ENCODE data around the gene EIF3B. TPM values are rescaled to one million over a fixed set of nuclear protein-coding genes. Genes with fewer than 3 reads are reported as not detected.

EIF3B gene
- total and polyA plus RNA-seq, 9 of the 15 experiments (the other 6 are each of a cell fraction or from before 2014, with no cell fraction given) = 25.9 to 494 (median 357) TPM

GRCh38 chr7:2354186-2354938, at the start of gene EIF3B (continued):
- TF ChIP-seq SRSF3 (IDR thresholded peaks at IDR 0.05; ENCODE audit: insufficient read depth, low read length) (no peak), ZNF695 (CRISPR knock-in tag; IDR thresholded peaks at IDR 0.05) (no peak), CEBPB (tag; IDR thresholded peaks at IDR 0.05) (no peak), ZNF785 (CRISPR knock-in tag; IDR thresholded peaks at IDR 0.05) (no peak), MAFF (IDR thresholded peaks at IDR 0.05; ENCODE audit: low read length) (peak; percentile 67), HDAC6 (IDR thresholded peaks at IDR 0.05; ENCODE audit: low read depth, low read length) (no peak), NCOA1 (IDR thresholded peaks at IDR 0.05; ENCODE audit: low read depth) (no peak; the same call in 1 of the 2 replicates), ZBTB7A (IDR thresholded peaks at IDR 0.05; ENCODE audit: borderline replicate concordance, control insufficient read depth, low read depth, low read length) (0 out of 2 replicates have a peak, but pooled peaks have one; percentile 13), FOXP1 (CRISPR knock-in tag; IDR thresholded peaks at IDR 0.05) (peak; percentile 73), TSC22D4 (tag; IDR thresholded peaks at IDR 0.05) (no peak), SOX6 (IDR thresholded peaks at IDR 0.05) (no peak), ZC3H4 (CRISPR knock-in tag; IDR thresholded peaks at IDR 0.05; ENCODE audit: borderline replicate concordance) (no peak), ZNF699 (CRISPR knock-in tag; IDR thresholded peaks at IDR 0.05; ENCODE audit: insufficient replicate concordance) (no peak), ZNF124 (CRISPR knock-in tag; IDR thresholded peaks at IDR 0.05) (no peak), ZNF583 (CRISPR knock-in tag; IDR thresholded peaks at IDR 0.05) (no peak), ZNF347 (CRISPR knock-in tag; IDR thresholded peaks at IDR 0.05; ENCODE audit: low read depth) (no peak)
- TF ChIP-seq, protein P1, sequence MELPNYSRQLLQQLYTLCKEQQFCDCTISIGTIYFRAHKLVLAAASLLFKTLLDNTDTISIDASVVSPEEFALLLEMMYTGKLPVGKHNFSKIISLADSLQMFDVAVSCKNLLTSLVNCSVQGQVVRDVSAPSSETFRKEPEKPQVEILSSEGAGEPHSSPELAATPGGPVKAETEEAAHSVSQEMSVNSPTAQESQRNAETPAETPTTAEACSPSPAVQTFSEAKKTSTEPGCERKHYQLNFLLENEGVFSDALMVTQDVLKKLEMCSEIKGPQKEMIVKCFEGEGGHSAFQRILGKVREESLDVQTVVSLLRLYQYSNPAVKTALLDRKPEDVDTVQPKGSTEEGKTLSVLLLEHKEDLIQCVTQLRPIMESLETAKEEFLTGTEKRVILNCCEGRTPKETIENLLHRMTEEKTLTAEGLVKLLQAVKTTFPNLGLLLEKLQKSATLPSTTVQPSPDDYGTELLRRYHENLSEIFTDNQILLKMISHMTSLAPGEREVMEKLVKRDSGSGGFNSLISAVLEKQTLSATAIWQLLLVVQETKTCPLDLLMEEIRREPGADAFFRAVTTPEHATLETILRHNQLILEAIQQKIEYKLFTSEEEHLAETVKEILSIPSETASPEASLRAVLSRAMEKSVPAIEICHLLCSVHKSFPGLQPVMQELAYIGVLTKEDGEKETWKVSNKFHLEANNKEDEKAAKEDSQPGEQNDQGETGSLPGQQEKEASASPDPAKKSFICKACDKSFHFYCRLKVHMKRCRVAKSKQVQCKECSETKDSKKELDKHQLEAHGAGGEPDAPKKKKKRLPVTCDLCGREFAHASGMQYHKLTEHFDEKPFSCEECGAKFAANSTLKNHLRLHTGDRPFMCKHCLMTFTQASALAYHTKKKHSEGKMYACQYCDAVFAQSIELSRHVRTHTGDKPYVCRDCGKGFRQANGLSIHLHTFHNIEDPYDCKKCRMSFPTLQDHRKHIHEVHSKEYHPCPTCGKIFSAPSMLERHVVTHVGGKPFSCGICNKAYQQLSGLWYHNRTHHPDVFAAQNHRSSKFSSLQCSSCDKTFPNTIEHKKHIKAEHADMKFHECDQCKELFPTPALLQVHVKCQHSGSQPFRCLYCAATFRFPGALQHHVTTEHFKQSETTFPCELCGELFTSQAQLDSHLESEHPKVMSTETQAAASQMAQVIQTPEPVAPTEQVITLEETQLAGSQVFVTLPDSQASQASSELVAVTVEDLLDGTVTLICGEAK (IDR thresholded peaks at IDR 0.05) = peak; percentile 62; the same call in 1 of the 2 replicates
- TF ChIP-seq, protein P1 (CRISPR knock-in tag; IDR thresholded peaks at IDR 0.05) = no peak
- TF ChIP-seq, protein P2, sequence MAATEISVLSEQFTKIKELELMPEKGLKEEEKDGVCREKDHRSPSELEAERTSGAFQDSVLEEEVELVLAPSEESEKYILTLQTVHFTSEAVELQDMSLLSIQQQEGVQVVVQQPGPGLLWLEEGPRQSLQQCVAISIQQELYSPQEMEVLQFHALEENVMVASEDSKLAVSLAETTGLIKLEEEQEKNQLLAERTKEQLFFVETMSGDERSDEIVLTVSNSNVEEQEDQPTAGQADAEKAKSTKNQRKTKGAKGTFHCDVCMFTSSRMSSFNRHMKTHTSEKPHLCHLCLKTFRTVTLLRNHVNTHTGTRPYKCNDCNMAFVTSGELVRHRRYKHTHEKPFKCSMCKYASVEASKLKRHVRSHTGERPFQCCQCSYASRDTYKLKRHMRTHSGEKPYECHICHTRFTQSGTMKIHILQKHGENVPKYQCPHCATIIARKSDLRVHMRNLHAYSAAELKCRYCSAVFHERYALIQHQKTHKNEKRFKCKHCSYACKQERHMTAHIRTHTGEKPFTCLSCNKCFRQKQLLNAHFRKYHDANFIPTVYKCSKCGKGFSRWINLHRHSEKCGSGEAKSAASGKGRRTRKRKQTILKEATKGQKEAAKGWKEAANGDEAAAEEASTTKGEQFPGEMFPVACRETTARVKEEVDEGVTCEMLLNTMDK (IDR thresholded peaks at IDR 0.05; ENCODE audit: borderline replicate concordance, insufficient read depth, low read depth, low read length, poor library complexity, severe bottlenecking) = no peak

Measured in K562 (cell line).